HG03354 (cell line): ENCODE data around the gene LDLRAP1.
A peak's percentile ranks its signal among the peaks of the same experiment; 100 is the strongest.

Experiments used
- ATAC-seq: cut with Tn5 transposase; IDR thresholded peaks from one replicate; pipeline ENCODE4 v1.9.1; 2021; ENCODE audit warnings: mild to moderate bottlenecking; ENCODE audit not compliant: unreplicated experiment, poor library complexity, severe bottlenecking

LDLRAP1 gene

DNA sequence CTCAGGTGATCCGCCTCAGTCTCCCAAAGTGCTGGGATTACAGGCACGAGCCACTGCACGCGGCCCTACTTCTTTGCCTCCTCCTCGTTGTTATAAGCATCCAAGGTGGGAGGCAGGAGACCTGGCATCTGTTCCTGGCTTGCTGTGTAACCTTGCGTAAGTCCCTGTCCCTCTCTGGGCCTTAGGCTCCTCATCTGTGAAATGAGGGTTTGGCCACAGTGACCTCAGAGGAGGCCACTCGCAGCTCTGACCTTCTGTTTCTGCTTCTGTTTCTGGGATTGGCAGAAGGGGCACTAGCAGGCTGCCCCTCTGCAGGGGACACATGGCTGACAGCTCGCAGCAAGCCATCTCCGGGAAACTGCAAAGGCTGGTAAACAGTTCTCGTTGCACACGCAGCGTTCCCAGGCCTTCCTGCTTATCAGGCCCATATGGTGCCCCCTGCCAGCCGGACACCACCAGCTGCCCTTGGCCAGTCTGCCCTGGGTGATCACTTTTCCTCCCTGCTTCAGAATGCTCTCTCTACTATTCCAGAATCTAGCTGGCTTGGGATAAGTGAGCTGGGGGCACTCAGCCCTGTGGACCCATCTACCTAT lies 2.6 kb upstream of the LDLRAP1 start:
- no peak for ATAC-seq

DNA sequence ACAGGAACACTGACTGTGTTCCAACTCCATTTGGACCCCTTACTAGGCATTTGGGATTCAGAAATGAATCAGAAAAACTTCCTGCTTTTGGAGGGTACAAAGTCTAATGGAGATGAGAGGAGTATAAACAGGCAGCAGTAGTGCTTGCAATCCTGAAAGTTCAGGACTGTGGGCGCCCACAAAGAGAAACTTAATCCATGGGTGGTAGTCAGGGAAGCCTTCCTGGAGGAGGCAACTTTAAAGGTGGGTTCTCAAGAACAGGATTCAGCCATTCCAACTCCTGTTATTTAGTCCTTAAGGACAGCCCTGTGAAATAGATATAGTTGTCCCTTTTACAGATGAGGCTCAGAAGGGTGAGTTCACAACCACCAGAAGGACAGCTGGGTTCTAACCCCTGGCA lies 2.0 kb upstream of the LDLRAP1 start:
- ATAC-seq, result no peak

DNA sequence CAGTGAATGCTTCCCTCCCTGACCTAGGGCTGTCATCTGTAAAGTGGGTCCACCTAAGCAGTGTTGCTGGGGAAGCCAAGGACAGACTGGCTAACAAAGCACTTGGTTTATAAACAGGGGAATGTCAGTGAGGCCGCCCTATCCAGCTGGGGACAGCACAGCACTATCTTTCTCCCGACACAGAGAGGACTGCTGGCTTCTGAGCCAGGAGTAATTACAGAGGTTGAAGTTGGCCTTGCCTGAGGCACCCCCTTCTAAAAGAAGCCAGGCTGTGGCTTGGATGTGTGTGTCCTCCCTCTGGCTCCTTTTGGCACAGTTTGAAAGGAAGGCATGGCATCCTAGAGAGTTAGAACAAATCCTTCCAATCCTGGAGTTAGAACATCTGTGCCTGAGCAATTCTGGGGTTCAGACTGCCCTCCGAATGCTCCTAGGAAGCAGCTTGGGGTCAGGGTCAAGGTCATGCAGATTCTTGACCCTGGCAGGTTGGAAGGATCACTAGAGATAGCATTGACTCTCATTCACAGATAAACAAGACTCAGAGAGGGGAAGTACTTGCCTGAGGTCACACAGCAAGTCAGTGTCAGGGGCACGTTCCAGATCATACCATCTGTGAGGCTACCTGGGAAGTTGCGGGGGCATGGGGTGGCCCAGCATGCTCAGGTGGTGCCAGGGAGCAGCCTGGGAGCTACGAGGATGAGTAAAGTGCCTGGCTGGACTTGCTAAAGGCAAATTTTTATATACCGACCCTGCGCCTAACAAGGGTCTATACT lies 1.3 kb upstream of the LDLRAP1 start:
- ATAC-seq, result no peak

DNA sequence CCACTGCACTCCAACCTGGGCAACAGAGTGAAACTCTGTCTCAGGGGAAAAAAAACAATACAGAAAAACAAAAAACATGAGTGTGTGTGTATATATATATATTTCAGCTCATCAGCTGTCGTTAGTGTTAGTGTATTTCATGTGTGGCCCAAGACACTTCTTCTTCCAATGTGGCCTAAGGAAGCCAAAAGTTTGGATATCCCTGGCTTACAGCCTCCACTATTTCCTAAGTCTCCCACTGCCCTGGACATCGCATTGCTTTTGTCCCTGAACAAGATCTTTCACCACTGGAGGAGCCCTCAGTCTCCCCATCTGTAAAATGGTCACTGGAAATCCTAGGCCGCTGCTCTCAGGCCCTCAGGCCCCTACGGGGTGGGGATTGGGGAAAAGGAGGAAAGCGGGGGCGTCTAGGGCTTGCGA lies 391 bp upstream of the LDLRAP1 start:
- no peak for ATAC-seq

DNA sequence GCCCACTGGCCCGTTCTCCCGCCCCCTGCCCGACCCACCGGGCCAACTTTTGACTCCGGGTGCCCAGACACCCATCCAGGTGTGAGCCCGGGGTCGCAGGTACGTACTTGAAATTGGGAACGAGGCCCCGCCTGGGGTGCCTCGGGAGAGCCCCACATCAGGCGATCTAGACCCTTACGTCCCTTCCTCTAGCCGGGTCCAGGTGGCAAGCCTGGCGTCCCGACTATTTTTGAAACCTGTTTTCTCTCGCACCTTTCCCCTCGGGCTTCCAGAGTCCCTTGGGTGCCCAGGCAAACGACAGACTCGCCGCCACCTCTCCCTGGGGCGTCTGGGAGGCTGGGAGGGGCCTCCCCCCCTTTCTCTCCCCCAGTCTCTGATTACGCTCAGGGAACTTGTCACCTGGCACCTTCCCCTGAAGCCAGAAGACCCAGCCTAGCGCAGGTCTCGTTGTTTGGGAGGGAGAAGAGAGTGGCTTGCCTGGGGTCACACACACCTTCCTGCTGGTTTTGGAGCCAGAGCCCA lies 898 bp downstream of the LDLRAP1 start:
- ATAC-seq, result peak; percentile 10

DNA sequence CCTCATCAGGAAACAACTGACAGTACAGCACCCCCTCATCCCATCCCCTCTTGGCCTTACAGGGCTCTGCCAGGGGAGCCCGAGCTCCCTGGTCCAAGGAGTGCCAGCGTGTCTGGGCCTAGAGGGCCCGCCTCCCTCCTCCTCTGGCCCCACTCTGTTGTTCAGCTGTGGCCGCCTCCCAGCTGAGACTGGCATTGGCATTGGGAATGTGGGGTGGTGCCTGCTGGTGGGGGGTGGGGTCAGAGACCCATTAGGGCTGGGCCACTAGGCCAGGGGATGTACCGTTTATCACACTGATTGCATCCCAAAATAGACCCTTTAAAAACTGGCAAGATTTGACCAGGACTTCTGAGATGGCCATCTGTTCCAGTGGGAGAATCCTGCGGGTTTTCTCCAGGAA lies 1.4 kb downstream of the LDLRAP1 start:
- no peak for ATAC-seq

DNA sequence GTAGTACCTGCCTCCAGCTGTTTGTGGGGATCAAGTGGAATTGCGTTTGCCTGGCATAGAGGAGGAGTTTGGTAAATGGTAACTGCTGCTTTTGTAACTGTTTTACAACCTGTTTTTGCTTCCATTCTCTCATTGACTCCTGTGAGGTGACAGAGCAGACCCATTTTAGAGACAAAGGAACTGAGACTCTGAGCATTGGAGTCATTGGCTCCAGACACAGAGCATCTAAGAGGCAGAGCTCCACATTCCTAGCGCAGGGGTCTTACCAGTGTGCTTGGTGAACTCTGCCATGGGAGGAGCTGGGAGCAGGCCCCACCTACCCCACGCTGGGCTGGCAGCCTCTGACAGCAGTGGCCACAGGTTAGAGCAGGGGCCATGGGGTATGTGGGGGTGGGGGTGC lies 2.4 kb downstream of the LDLRAP1 start:
- ATAC-seq, result no peak

DNA sequence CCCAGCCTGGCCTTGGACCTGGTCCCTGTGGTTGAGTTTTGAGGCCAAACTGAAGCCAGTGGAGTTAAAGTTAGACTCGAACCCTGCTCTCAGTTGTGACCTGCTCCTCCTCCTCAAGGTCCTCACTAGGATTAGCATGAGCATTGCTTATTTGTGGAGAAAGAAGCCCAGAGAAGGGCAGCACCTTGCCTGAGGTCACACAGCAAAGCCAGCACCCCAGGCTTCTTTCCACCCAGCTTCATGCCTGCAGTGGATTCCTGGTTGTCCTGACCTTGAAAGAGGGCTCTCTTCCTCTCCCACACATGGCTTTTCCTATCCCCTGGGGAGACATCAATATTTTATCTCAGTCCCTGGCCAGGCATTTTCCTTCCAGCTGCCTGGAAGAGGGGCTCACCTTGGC lies 2.8 kb downstream of the LDLRAP1 start:
- no peak for ATAC-seq

DNA sequence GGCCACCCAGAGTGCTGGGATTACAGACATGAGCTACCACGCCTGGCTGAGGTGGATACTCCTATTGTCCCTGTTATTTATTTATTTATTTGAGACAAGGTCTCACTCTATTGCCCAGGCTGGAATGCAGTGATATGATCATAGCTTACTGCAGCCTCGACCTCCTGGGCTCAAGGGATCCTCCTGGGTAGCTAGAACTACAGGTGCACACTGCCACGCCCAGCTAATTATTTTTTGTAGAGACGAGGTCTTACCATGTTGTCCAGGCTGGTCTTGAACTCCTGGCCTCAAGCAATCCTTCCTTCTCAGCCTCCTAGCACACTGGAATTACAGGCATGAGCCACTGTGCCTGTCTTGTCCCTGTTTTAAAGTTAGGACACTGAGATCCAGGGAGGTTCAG lies 5.2 kb downstream of the LDLRAP1 start:
- no peak for ATAC-seq

DNA sequence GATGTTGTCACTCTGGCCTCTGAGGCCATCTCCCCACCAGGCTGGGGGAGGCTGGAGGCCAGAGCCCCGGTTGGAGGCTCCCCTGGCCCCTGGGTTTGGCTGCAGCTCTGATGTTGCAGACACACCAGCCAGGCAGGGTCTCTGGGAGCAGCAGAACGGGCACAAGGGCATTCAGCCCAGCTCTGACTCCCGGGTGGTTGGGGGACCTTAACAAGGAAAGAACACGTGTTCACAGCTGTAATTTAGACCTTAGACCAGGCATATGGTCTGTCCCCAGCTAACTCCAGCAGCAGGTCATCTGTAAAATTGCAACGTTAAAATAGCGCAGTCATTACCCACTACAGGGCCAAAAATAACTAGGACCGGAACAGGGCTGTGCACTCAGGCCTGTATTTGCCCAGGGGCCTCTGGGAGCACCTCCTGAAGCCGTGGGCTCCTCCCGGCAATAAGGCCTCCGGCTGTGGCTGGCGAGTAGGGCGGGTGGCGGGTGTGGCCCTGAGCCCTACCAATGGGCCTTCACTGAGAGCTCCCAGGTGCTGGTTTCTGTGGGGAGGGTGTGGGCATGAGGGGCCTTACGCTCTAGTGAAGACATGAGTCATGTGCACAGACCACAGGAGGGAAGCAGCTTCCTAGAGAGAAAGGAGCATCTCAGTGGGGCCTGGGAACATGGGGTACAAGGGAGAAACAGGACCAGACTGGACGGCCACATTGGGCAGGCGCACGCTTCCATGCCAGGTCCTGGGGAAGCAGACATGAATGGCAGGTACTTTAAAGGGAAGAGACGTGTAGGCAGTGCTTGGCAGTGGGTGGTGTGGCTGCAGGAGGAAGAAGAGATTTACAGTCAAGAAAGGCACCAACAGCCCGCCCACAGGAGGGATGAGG lies 6.1 kb downstream of the LDLRAP1 start:
- ATAC-seq, result peak; percentile 95

DNA sequence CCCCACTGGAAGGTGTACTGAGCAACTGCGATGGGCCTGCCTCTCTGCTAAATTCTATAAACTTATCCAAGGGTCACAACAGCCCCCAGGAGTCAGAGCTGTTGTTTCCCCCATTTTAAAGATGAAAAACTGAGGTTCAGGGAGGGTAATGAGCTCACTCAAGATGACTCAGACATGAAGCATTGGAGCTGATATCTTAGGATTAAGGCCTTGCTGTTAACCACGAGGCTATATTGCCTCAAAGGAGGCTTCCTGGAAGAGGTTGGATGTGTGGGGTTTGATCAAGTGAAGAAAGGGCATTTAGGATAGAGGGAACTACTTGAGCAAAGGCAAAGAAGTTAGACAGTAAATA lies 6.7 kb downstream of the LDLRAP1 start:
- no peak for ATAC-seq

DNA sequence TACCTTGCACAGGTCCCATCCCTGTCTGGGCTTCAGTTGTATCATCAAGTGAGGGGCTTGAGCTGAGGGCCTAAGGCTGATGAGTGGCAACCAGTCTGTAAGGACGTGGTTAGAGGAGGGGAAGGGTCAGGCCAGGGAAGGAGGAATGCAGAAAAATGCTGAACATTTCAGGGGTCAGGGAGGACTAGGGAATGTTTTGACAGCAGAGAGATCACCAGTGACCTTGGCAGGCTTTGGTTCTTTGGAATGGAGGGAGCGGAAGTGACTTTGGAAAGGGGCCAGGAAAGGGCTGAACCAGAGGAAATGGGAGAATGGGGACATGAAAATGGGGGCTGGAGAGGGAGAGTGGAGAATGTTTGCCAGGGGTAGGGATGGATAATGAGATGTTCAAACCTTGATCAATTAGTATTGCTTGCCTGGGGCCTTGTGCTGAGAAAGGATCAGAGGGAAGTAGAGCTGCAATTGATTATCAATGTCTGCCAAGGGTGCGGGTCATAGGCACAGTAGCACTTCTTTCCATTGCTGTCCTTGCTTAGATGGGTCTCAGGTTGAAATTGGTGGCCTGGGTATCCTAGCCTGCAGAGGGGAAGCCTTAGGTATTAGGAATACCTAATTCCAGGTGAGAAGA lies 7.4 kb downstream of the LDLRAP1 start:
- ATAC-seq, result no peak

DNA sequence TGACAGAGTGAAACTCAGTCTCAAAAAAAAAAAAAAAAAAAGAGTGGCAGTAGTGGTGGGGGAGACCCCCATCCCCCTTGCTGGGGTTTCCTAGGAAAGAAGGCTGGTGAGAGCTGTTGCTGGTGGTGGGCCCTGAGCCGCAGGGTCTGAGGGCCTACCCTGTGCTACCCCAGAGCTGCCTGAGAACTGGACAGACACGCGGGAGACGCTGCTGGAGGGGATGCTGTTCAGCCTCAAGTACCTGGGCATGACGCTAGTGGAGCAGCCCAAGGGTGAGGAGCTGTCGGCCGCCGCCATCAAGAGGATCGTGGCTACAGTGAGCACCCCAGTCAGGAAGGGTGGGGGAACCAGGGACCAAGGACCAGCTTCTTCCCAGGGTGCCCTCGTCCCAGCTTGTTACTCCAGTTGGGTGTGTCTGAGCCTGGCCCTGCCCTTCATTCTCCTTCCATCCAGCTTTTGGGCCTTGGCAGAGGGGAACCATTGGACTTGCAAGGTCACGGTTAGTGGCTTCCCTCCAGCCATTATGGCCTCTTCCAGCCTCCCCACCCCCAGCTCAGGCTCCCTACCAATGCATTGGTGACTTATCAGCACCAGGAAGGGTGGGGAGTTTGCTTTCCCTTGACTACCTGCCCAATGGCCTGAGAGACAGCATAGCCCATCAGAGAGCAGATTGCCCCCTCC lies 10.5 kb downstream of the LDLRAP1 start:
- no peak for ATAC-seq

DNA sequence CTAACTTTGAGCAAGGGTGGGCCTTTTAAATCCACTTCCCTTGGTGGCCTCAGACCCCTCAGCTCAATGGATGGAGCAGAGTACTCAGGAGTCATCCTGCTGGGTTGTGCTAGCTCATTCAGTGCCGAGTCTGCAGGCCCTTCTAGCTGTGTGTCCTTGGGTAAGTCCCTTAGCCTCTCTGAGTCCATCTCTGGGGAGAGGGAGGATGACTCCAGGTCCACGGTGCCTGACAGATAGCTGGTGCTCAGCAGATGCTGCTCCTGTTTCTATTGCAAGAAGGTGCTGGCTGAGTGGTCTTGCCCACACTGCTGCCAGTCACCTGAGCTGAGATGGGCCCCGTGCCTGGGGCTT lies 11.0 kb downstream of the LDLRAP1 start:
- ATAC-seq, result no peak

DNA sequence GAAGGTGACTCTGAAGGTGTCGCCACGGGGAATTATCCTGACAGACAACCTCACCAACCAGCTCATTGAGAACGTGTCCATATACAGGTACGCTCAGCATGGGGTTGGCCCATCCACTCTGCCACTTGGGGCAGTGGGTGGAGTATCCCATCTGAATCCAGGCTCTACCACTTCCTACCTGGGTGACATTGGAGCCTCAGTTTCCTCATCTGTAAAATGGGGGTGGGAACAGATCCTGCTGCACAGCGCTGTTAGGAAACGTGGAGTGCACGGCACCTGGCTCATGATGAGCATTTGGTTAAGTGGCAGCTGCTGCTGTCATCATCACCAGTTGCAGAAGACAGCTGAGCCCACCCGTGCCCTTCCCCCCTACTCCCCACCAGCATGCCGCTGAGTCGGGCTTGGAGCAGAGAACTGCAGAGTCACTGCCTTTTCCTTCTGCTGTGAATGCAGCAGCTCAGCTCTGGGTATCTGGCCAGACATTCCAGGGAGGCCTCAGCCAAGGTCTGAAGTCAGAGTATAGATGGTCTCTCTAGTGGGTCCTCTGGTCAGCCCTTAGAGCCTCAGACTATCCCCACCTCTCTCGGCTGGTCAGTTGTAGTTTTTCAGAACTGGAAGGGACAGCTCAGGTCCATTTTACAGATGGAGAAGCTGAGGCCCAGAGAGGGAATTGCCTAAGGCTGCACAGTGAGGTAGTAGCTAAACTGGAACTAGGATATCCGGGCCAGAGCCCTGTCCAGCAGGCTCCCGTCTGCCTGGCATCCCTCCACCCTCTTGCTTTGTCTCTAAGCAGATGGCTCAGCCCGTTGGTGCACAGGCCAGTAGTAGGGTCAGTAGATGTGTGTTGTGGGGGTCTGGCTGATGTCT lies 11.7 kb downstream of the LDLRAP1 start:
- no peak for ATAC-seq

DNA sequence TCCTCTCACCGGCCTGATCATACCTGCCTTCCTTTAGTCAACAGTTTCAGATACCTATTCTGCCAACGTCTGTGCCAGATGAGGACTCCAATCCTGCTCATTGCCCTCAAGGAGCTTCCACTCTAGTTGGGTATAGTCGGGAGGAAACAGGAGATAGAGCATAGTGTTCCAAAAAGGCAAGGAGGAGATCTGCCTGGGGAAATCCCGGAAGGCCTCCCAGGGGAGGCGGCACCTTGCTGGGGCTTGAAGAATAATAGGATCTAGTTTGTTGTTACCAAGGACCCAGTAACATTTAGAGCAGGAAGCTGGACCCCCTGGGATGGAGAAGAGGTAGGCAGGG lies 12.3 kb downstream of the LDLRAP1 start:
- no peak for ATAC-seq

DNA sequence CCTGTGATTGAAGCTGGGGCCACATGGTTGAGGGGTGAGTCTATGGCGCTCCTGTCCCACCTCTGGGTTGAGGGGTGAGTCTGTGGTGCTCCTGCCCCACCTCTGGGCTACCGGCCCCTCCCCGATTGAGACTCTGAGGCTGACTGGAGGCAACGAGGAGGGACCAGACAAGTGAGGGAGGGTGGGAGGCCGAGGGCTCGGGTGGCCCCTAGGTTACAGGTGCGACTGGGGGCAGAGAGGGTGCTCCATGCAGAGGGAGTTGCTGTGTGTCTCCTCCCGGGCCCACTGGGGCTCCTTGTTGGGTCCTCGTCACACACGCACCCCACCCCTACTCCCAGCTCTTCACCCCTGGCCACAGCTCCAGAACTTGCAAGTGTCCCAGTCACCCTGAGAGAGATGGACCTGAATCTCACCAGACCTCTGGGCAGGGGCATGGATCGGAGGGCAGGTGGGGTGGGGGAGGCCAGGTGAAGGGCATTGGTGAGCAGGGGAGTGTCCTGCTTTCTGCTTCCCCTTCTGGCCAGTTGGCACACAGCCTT lies 12.8 kb downstream of the LDLRAP1 start:
- ATAC-seq, result no peak

DNA sequence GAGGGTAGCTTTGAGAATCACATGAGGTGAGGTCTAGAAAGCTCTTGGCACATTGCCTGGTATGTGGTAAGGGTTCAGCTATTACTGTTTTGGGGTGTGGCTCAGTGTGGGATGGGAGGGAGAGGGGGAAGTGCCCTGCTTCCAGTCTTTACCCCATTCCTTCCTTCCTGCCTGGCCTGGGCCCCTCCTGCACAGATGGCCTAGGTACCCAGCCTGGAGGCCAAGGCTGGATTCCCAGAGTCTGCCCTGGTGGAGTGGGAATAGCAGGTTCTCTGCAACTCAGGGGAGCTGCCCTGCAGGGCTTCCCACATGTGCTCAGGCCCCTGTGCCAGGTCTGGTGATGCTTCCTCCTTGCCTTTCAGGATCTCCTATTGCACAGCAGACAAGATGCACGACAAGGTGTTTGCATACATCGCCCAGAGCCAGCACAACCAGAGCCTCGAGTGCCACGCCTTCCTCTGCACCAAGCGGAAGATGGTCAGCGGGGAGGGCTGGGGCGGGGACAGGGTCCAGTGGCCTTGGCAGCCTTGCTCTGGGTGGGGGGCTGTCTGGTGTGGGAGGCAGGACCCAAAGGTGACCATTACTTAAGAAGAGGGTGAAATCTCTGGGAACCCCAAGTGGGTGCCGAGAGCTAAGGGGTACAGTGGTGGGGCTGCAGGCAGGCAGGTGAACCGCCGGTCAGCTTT lies 13.5 kb downstream of the LDLRAP1 start:
- ATAC-seq, result no peak
